HG03135 (cell line): ENCODE data around the gene SGSH.
"Not testable (repeated sequence)": the region's sequence is repeated elsewhere in the genome, so short reads cannot be mapped to it uniquely, and the experiment has no call there.

ENCODE experiments used
- ATAC-seq: cut with Tn5 transposase; IDR thresholded peaks from one replicate; pipeline ENCODE4 v1.9.1; 2021; ENCODE audit warnings: mild to moderate bottlenecking, moderate library complexity; ENCODE audit not compliant: unreplicated experiment

The SGSH gene

GRCh38 chr17:80253631-80254395 lies 33.7 kb upstream of the SGSH start:
- no peak for ATAC-seq

DNA sequence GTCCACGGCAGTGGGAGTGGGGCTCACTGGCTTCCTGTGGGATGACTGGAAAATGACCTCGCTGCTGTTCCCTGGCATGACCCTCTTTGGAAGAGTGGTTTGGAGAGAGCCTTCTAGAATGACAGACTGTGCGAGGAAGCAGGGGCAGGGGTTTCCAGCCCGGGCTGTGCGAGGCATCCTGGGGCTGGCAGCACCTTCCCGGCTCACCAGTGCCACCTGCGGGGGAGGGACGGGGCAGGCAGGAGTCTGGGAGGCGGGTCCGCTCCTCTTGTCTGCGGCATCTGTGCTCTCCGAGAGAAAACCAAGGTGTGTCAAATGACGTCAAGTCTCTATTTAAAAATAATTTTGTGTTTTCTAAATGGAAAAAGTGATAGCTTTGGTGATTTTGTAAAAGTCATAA lies 32.7 kb upstream of the SGSH start:
- ATAC-seq, result no peak

- no peak for ATAC-seq
Measured at GRCh38 chr17:80251966-80252365, 31.8 kb upstream of the SGSH start.

DNA sequence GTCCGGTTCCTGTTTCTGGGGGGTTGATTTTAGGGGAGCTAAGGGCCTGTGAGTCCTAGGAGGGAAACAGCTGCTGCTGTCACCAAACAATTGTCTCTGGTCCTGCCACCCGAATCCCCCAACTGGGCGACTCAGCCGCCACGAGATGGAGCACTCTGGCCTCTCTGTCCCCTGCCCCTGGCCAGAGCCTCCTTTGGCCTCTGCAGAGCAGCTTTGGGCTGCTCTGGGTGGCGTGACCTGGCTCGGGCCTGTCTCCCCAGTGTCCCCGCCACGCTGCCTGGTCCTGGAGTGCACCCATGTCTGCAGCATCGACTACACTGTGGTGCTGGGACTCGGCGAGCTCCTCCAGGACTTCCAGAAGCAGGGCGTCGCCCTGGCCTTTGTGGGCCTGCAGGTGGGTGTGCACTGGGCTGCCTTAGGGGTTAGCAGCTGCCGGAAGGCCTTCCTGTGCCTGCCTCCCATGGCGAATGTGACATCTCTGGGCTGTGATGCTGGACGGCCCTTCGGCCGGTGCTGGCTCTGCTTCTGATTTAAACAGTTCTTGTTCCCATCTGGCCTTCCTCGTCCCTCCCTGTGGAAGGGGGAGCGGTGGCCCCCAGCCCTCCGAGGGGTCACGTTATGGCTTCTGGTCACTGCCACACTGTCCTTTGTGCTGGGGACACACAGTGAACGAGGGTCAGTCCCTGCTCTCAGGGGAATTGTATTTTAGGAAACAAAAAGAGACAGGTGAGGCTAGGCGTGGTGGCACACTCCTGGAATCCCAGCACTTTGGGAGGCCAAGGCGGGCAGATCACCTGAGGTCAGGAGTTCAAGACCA lies 29.0 kb upstream of the SGSH start:
- no peak for ATAC-seq

- no peak for ATAC-seq
Measured at GRCh38 chr17:80248001-80248893, 28.1 kb upstream of the SGSH start.

DNA sequence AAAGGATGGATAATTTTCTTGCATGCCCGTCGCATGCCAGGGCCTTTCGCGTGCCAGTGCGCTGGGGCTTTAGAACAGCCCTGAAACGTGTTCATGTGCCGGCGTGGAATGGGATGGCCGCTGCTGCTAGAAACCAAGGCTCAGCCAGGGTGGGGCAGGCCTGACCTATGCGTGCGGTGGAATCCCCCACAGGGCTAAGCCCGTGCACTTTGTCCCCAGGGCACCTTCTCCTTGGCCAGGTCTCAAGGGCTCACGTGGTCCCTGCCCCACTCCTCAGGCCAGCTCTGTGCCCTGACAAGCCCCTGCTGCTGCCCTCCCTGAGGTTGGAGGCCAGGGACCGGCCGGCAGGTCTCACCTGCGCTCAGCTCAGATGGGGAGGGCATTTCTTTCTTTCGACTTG lies 27.4 kb upstream of the SGSH start:
- ATAC-seq, result no peak

DNA sequence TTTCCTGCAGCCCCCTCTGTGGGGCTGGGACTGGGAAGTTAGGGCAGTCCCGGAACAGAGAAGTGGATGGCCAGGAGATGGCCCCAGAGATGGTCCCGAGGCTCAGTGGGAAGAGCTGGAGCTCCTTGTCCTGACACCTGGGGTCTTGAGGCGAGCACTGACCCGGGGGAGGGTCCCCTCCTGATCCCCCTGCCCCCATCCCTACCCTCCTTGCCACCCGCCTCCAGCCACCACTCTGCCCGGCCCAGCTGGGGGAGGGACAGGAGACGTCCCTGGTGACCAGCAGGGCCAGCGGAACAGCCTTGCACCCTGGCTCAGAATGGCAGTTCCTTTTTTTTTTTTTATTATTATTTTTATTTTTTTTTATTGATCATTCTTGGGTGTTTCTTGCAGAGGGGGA lies 26.6 kb upstream of the SGSH start:
- ATAC-seq, result no peak

DNA sequence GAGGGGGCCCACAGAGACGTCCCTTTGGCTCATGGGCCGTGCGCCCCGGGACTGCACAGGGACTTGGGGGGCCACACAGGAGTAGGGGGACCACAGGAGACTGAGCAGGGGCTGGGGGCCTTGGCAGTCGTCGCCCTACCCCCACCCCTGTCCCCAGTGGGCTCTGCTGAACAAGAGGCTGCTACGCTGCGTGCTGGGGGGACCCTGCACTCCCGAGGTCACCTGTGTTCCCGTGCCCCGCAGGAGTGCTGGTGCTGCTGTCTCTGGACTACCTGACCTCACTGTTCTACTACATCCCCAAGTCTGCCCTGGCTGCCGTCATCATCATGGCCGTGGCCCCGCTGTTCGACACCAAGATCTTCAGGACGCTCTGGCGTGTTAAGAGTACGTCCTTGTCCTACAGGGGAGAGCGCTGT lies 26.1 kb upstream of the SGSH start:
- no peak for ATAC-seq

- ATAC-seq, result no peak
Measured at GRCh38 chr17:80245566-80246265, 25.6 kb upstream of the SGSH start.

GRCh38 chr17:80244871-80245509 lies 24.9 kb upstream of the SGSH start:
- no peak for ATAC-seq

- ATAC-seq, result not testable (repeated sequence)
Measured at GRCh38 chr17:80244448-80244847, 24.3 kb upstream of the SGSH start.

DNA sequence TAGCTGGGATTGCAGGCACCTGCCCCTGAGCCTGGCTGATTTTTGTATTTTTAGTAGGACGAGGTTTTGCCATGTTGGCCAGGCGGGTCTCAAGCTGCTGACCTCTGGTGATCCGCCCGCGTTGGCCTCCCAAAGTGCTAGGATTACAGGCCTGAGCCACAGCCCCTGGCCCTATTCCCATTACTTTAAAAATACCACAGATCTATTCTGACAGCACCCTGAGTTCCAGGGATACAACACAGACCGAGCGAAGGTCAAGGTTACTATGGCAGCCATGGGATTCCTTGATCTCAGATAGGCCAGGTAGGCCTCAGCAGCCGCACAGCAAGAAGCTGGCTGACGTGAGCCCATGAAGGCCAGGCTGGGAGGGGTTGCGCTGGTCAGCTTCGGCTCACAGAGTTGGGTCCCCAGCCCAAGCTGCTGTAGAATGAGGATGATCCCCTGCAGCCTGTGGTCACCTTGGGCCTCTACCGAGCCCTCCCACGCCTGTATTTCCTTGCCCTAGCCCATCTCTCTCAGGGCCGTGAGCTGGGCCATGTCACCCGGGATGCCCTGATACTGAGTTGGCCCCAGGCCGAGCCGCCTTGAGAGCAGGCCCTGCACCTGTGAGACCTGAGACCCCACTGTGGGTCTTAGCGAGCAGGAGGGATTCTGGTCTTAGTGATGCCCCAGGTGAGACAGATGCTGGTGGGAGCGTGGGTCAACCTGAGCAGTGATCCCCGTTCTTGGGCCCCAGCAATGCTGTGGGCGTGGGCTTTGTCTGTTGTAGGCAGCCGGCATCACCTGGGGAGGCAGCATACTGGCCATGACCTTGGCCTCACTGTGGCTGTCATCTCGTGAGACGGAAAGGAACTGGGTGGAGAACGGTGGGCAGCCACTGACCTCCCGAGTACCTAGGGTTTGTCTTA lies 23.6 kb upstream of the SGSH start:
- ATAC-seq, result no peak

- no peak for ATAC-seq
Measured at GRCh38 chr17:80242505-80242904, 22.4 kb upstream of the SGSH start.

DNA sequence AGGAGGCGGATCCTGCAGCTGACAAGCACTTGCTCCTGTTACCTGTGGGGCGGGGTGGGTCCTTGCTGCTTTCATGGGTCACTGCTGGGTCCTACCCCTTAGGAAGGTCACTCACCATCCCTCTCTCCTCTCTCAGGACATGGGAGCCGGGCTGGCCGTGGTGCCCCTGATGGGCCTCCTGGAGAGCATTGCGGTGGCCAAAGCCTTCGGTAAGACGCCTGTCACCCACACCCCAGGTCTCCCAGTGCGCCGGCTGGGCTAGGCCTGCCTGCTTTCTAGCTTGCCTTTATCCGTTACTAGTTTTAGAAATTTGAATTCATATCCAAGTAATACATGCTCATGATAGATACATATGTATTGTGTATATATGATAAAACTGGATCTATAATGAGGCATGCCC lies 17.3 kb upstream of the SGSH start:
- ATAC-seq, result no peak

DNA sequence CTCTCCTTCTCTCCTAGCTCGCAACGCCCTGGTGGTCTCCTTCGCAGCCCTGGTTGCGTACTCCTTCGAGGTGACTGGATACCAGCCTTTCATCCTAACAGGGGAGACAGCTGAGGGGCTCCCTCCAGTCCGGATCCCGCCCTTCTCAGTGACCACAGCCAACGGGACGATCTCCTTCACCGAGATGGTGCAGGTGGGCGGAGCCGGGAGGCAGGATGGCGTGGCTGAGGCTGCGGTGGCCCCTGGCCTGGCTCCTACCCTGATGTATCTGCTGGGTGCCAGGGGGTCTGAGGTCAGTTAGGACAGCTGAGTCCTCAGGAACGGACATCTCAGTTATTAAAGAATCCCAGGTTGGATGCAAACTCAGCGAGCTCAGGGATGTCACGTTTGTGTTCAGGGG lies 16.8 kb upstream of the SGSH start:
- no peak for ATAC-seq

GRCh38 chr17:80233202-80233601 lies 13.1 kb upstream of the SGSH start:
- no peak for ATAC-seq

GRCh38 chr17:80232438-80232837 lies 12.3 kb upstream of the SGSH start:
- no peak for ATAC-seq

DNA sequence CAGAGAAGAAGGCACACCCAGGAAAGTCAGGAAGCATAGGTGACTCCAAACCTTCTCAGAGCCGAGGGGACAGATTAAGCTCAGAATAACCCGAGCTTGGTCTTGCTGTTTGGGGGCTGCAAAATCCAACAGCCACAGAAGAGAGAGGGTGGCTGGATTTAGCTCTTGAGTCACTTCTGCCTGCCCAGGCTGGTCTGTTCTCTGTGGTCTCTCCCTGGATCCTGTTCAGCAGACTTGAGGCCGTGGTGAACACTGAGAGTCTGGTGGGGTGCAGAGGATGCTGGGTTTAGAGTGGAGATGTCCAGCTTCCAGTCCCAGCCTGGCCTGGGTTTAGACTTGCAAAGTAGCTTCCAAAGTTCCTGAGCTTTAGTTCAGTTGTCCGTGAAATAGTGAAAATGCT lies 8.9 kb upstream of the SGSH start:
- ATAC-seq, result no peak

- ATAC-seq, result no peak
Measured at GRCh38 chr17:80228477-80228876, 8.3 kb upstream of the SGSH start.
